GM19025 (cell line): ENCODE measurements around the gene SERPINB2.
"Not testable (repeated sequence)": the region's sequence is repeated elsewhere in the genome, so short reads cannot be mapped to it uniquely, and the experiment has no call there.

Source experiments
- ATAC-seq: cut with Tn5 transposase; IDR thresholded peaks from one replicate; pipeline ENCODE4 v1.9.1; 2021; ENCODE audit warnings: mild to moderate bottlenecking, low read depth, moderate library complexity; ENCODE audit not compliant: unreplicated experiment

SERPINB2 gene

GRCh38 chr18:63888470-63889190 is 1.1 kb downstream of the SERPINB2 start:
- no peak for ATAC-seq

DNA sequence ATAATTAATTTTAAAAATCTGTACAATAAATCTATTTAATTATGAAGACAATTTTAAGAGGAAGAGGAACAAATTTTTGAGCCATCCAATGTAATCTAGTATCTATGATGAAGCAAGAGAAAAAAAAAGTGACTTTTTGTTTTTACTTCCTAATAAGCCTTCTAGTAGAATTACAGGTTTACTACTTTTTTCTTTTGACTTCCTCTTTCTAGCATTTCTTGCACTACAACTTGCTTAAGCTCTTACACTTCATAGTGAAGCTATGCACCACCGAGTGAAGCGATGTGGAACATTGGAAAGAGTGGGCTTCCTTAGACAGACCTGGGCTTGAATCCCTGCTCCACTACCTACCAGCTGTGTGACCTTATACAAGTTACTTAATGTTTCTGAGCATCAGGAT is 2.1 kb downstream of the SERPINB2 start:
- ATAC-seq, result no peak

DNA sequence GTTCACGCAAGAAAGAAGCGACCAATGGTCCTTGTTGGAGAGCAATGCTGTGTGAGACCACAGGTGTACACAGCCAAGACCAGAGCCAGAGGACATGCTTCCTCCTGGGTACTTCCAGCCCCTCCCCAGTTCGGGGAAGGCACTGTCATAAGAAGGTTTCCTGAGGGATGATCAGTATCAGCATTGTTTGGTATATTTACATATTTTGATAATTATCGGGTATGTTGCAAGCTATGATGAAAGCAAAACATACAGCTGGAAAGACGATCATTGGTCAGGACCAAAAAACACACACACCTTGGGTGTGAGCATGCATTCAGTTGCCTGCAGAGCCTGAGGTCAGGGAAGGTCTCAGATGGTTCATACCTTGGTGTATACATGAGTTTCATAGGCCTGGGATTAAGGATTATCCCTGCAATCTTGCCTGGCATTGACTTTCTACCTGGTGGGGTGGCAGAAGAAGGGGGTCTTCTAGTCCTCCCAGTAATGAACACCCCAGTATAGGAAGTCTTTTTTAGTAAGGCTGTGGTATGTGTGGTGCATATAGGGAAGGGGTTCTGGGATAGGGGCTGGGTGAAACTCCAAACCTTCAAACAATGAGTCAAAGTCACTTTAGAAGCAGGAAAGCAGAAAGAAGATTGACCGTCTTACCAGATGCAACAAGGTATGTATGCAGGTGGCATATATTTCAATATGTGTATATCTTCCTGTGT is 2.9 kb downstream of the SERPINB2 start:
- no peak for ATAC-seq

- peak; percentile 65 for ATAC-seq
These were observed 3.4 kb downstream of the SERPINB2 start for GRCh38 chr18:63890950-63891304.

- no peak for ATAC-seq
These were observed 5.1 kb downstream of the SERPINB2 start for GRCh38 chr18:63892566-63892965.

GRCh38 chr18:63894106-63894772 is 6.7 kb downstream of the SERPINB2 start:
- ATAC-seq, result no peak

DNA sequence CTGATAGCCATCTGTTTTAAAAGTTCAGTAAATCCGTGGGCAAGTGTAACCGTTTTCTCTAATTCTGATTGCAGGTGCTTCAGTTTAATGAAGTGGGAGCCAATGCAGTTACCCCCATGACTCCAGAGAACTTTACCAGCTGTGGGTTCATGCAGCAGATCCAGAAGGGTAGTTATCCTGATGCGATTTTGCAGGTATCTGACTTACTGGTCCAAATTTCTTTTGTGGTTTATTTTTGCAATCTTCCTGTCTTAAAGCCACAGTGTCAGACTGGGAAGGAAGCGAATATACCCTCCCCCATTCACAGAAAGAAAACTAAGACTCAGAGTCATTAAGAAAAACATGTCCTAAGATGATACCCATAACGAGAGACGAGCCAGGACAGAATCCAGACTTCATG is 7.7 kb downstream of the SERPINB2 start:
- ATAC-seq, result no peak

DNA sequence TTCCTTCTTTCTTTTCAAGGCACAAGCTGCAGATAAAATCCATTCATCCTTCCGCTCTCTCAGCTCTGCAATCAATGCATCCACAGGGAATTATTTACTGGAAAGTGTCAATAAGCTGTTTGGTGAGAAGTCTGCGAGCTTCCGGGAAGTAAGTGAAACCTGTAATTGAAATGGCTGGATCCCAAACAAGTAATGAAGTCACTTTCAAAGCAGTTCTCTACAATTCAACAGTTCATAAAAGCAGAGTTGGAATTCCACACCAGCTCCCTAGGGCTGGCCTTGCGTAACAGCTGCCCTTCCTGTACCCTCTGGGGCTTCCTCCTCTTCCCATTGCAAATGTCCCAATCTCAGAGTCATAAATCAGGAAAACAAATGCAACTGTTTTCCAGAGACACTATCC is 9.6 kb downstream of the SERPINB2 start:
- no peak for ATAC-seq

GRCh38 chr18:63899206-63899605 is 11.7 kb downstream of the SERPINB2 start:
- no peak for ATAC-seq

GRCh38 chr18:63903851-63904570 is 16.5 kb downstream of the SERPINB2 start:
- ATAC-seq, result no peak

GRCh38 chr18:63904694-63905093 is 17.2 kb downstream of the SERPINB2 start:
- ATAC-seq, result no peak

- ATAC-seq, result no peak
These were observed 17.9 kb downstream of the SERPINB2 start for GRCh38 chr18:63905361-63905760.

GRCh38 chr18:63906056-63906455 is 18.6 kb downstream of the SERPINB2 start:
- no peak for ATAC-seq

DNA sequence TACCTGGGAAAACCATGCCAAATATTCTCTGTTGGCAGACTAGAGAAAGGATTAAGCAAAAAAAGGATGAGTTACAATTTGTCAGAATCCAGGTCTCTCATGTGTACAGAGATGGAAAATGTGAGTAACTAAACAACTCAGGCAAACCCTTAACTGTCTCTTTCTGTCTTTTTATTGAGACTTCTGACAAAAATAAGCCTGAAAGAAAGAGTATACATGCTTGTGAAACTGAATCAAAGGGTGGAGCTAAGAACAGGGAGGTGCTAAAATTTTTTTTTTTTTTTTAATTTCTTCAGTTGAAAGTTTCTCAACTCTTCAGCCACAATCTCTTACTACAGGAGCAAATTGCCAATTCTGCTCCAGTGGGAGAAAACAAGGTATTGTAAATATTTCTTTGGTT is 20.2 kb downstream of the SERPINB2 start, which contains the start of gene SERPINB10:
SERPINB10 (plus strand) TSS at position 295 of the 400 bp plus-strand sequence. CDS start 7,553 bp downstream, outside the sequence.
- no peak for ATAC-seq

- ATAC-seq, result no peak
These were observed 21.4 kb downstream of the SERPINB2 start for GRCh38 chr18:63908858-63909257.

DNA sequence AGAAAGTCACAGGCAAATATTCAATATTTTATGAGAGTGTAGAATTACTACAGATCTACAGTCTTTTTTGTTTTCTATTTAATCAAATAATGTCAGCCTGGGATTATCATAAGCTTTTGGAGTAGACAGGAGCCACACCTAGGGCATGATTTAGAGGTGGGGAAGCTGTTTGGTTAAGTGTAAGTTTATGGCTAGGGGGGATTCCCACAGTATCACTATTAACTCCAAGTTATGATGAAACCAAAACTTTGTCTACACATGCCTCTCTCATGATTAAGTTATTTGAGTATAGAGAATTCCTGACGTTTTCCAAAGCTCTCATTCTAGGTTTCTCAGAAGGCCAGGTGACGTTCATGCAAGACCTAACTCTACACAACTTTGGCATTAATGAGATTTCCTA is 22.4 kb downstream of the SERPINB2 start:
- peak; percentile 54 for ATAC-seq

DNA sequence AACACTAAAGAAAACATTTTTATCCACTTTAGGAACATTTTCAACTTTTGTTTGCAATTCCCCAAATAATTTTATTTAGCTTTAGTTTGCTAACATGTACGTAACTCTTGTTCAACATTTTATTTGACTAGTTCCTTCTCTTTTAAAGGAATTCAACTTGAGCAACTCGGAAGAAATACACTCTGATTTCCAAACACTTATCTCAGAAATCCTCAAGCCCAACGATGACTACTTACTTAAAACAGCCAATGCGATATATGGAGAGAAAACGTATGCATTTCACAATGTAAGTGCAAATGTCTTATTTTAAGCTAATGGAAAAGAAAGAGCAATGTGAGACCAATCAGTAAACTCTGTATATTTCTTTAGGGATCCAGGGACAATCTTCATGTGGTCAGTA is 30.3 kb downstream of the SERPINB2 start:
- ATAC-seq, result no peak

DNA sequence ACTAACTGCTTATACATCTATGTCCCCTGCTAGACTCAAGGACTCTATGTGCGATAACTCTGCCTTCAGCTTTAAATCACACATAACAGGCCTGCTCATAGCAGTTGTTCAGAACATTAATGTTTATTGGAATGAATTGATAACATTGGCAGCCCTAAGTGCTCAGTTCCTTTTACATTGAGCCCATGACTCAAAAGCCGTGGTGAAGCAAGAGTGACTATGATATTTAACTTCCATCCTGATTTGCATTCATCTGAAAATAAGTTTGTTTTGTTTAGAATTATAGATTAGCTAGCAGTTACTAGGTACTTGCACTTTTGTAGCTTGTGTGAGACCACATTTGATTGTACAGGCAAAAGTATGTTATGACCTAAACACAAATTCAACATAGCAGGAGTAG is 34.5 kb downstream of the SERPINB2 start:
- ATAC-seq, result no peak

GRCh38 chr18:63924551-63924950 is 37.0 kb downstream of the SERPINB2 start:
- no peak for ATAC-seq

DNA sequence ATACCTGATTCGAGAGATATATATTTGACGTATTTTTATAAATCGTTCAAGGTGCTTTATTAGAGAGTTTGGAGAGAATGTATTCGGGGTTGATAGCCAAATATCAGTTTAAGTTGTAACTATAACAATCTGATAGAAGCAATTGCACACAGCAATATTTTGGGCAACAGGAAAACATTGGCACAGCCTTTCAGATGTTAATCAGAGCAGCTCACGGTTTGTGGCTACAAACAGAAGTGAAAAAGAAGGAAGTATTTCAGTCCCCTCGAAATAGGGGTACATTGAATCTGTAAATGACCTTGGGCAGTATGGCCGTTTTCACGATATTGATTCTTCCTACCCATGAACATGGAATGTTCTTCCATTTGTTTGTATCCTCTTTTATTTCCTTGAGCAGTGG is 40.8 kb downstream of the SERPINB2 start:
- no peak for ATAC-seq

- ATAC-seq, result not testable (repeated sequence)
These were observed 41.9 kb downstream of the SERPINB2 start for GRCh38 chr18:63929369-63929768.
